MM.1S (cell line): ENCODE results near the gene SLFN12.

ENCODE experiments used
- EZH2 ChIP-seq: fragments of 300-600 bp; sonication (generic); optimal IDR thresholded peaks from 2 replicates; pipeline ENCODE3; 2017; ENCODE audit warnings: low read depth, mild to moderate bottlenecking, antibody characterized with exemption, low read length, mixed read lengths
- TF ChIP-seq, protein P1 (sequence below): fragments of 300-600 bp; sonication (generic); IDR thresholded peaks from 2 replicates; pipeline ENCODE4 v1.5.1; 2016; ENCODE audit warnings: antibody characterized with exemption, low read length, mixed read lengths

- TF ChIP-seq, protein P1, sequence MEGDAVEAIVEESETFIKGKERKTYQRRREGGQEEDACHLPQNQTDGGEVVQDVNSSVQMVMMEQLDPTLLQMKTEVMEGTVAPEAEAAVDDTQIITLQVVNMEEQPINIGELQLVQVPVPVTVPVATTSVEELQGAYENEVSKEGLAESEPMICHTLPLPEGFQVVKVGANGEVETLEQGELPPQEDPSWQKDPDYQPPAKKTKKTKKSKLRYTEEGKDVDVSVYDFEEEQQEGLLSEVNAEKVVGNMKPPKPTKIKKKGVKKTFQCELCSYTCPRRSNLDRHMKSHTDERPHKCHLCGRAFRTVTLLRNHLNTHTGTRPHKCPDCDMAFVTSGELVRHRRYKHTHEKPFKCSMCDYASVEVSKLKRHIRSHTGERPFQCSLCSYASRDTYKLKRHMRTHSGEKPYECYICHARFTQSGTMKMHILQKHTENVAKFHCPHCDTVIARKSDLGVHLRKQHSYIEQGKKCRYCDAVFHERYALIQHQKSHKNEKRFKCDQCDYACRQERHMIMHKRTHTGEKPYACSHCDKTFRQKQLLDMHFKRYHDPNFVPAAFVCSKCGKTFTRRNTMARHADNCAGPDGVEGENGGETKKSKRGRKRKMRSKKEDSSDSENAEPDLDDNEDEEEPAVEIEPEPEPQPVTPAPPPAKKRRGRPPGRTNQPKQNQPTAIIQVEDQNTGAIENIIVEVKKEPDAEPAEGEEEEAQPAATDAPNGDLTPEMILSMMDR: no peak
- no peak for TF ChIP-seq EZH2
Observed at GRCh38 chr17:35467824-35468223, 35.5 kb upstream of the SLFN12 start.
